Amniotic stem cell (primary cell): ENCODE measurements around the gene LGALS13.
"Not testable (repeated sequence)": the region's sequence is repeated elsewhere in the genome, so short reads cannot be mapped to it uniquely, and the experiment has no call there.

ENCODE experiments used
- DNase-seq: peaks from one replicate; lab custom pipeline; 2025; lab: John Stamatoyannopoulos, UW

The LGALS13 gene

GRCh38 chr19:39617745-39618144, 15.4 kb downstream of the LGALS13 start:
- DNase-seq: no peak

- no peak for DNase-seq
Measured at GRCh38 chr19:39623946-39624345, 21.6 kb downstream of the LGALS13 start.

DNA sequence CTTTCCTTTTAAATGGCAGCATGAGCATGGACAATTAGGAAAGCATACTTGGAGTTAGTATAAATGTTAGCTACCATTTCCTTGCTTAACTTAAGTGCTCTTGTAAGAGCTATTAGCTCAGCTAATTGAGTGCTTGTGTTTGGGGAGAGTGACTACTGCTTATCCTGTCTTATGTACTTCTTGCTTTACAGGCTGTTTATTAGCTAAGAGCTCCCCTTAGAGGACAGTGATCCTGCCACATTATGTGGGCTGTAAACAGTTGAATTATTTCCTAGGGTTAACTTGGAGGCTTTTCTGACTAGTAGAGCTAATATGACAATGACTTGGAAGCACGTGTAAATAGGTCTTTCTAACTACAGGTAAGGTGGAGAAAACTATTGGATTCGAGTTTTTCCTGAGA, 25.3 kb downstream of the LGALS13 start:
- not testable (repeated sequence) for DNase-seq

DNA sequence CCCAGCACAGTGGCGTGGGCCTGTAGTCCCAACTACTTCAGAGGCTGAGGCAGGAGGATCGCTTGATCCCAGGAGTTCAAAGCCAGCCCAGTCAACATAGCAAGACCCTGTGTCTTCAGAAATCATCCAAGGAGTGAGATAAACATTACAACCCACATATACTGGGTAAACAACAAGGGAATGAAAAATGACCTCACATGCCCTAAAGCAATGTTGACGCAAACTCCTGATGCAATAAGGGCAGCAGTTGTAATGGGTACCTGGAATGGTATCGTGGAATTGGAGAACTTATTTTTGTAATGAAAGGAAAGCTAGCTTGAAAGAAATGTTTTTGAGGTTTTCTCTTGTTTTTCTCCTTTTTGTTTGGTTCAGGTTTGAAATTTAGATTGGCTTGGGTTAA, 28.9 kb downstream of the LGALS13 start:
- no peak for DNase-seq

- no peak for DNase-seq
Measured at GRCh38 chr19:39631626-39632025, 29.3 kb downstream of the LGALS13 start.

GRCh38 chr19:39637891-39638290, 35.6 kb downstream of the LGALS13 start:
- no peak for DNase-seq

DNA sequence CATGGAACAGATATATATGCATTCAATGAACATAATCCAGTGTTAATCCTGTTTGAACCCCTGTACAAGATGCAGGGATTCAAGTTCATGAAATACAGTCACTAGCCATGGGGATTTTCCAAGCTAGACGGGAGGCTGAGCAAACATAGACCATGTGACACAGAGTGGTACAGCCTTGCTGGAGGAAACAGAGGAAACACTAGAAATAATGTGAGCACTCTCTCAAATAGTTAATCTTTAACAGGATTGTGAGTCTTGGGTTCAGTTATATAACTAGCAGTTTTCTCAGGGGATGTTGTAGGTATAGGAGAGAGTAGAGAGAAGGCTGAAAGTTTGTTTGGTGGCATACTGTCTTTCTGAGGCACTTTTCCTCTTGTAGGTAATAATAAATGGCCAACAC, 39.4 kb downstream of the LGALS13 start:
- DNase-seq: no peak

- DNase-seq: no peak
Measured at GRCh38 chr19:39643591-39643990, 41.3 kb downstream of the LGALS13 start.

DNA sequence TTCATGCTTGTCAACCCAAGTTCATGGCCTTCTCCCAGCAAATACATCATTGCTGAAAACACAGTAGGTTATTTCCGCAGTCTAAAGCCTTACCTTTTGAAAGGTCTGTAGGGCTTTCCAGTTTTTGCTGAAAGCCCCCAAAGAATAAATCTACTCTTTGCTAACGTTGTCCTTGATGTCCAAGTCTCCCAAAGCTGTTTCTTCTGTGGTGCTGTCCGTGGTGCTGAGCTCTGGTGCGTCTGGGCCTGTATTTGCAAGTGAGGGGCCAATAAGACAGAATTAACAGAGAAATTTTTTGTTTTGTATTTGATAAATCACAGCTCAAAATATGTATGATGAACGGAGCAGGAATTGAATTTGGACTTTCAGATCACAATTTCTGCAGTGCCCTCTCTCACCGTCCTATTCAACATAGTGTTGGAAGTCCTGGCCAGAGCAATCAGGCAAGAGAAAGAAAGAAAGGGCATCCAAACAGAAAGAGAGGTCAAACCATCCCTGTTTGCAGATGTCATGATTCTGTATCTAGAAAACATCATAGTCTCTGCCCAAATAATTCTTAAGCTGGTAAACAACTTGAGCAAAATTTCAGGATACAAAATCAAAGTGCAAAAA, 43.6 kb downstream of the LGALS13 start:
- no peak for DNase-seq

GRCh38 chr19:39647918-39648317, 45.6 kb downstream of the LGALS13 start:
- DNase-seq: no peak

GRCh38 chr19:39655613-39656012, 53.3 kb downstream of the LGALS13 start, which contains the start of gene LGALS16:
Gene LGALS16, plus strand, starts transcription at chr19:39655913. Its CDS starts 49 bp downstream, at chr19:39655962.
- DNase-seq: no peak
